GM19328 (cell line): ENCODE data around the gene NSUN7.

Experiments
- ATAC-seq: cut with Tn5 transposase; IDR thresholded peaks from one replicate; pipeline ENCODE4 v1.9.1; 2021; ENCODE audit warnings: mild to moderate bottlenecking, moderate library complexity; ENCODE audit not compliant: unreplicated experiment

The NSUN7 gene

DNA sequence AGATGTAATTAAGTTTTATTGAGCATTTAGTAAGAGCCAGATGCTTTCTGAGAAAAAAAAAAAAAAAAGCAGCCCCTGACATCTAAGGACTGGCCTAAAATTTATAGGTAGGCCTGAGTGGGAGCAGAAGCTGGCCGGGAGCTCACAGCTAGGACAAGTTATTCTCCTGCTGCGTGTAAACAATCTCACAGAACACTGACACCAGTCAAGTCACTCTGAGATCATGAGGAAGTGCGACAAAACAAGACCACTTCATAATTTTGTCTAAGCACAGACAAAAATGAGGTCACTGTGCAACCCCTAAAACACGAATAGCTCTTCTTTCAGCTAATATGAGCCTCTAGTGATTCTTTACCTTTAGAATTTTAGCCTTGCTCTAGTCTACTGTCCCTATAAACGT, 15.3 kb upstream of the NSUN7 start:
- ATAC-seq, result no peak

DNA sequence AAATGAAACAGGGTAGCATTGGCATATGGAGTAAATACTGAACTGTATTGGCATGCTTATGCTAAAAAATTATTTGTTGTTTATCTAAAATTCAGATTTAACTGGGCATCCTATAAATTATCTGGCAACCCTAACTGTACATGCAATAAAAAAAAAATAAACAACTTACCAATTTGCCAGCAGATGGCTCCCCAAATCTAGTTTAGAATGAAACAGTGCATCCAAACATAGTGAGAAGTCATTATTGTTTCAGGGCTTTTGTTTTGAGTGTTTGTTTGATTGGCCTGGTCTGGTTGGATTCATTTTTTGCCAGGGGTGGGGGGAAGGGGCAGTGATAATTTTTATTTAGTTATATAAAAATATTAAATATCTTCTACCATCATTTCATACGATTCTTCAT, 12.8 kb upstream of the NSUN7 start:
- no peak for ATAC-seq

DNA sequence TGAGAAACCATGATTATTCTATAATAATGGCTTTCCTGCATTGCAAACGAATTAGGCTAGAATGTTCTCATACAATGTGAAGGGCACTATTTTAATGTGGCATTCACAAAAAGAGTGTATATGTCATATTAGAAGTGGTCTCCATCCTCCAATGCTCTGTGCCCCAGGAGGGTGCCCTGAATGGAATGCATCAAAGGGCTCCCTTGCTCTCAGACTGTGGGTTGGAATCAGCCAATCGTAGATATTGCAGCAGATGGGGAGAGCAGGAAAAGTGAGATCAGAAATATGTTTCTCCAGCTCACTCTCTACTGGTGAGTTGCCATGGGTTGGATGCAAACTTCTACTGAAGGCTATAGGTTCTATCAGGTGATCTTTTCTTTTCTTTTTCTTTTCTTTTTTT, 11.9 kb upstream of the NSUN7 start:
- ATAC-seq, result no peak

DNA sequence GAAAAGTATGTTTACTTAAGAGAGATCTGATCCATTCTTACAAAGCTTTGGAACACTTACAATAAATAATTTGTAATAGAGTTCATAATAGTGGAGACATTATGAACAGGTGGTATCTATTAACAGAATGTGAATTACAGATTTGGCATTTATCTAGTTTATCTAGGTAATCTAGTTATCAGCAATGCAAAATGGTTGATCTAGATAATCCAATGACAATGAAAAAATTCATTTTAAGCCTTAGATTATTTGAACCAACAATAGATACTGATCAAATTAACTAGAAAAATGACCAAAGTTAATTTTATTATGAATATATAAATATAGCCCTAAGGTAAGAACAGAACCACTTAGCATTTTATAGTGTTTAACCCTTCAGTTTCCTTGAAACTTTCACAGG, 10.4 kb upstream of the NSUN7 start:
- ATAC-seq, result no peak

DNA sequence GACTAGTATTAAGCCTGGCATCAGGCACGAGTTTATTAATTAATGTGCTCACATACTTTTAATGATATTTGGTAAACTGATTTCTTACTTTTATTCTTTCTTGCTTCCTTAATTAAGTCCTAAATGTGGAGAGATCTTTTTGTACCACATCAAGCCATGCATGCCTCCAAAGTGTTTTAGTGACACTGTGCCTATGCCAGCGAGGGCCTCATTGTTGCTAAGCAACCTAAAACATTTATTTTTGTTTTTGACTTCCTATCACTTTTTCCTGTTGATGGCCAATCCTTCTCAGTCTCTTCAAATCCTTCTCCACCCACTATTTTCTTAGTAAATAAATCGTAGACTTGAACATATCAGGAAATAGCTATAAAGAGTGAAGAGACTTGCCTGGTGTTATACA, 5.5 kb upstream of the NSUN7 start:
- no peak for ATAC-seq

DNA sequence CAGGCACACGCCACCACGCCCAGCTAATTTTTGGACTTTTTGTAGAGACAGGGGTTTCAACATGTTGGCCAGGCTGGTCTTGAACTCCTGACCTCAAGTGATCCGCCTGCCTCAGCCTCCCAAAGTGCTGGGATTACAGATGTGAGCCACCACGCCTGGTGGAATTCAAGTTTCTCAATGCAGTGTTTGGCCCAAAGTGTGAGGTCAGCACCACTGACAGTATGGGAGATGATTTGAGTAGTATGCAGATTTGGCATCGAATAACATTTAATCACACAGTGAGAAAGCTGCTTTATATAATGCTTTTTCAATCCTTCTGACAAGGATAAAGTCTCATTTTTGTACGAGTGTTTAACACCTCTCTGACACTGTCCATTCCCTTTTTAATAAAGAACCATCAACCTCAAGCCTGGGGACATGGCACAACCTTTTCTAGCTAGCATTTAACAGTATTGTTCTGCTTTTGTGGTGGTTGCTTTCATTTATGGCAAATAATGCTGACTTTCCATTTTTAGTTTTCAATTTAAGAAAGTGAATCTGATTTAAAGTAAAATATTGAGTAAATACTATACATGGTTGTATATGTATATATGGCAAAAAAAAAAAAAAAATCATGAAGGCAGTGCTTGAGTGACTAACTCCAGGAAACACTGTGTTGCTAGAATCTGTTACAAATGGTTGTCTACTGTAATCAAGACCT, 4.3 kb upstream of the NSUN7 start:
- no peak for ATAC-seq

DNA sequence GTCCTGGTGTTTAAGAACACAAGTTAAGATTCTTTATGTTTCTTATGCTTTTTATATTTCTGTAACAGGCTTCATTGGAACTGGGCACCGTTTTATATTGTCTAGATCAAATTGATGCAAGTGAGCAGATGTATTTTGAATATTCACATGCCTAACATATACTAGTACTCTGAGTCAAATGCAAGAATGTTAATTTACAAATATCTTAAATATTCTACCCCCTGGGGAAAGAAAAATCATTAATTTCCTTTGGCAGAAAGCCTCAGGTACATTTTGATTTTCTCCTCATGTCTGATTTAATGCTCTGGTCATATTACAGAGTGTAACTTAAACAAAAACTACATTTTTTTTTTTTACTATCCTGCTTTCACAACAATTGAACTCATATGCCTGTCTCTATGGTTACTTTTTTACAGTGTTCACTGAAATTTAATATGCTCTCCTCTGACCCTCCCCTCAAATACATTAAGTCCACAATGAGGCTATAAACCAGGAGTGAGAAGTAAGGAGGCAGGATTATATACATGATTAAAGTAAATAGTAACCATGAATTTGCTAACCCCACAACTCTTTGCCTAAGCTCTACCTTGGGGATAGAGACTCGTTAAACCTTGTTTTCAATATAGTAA, 2.4 kb upstream of the NSUN7 start:
- no peak for ATAC-seq

DNA sequence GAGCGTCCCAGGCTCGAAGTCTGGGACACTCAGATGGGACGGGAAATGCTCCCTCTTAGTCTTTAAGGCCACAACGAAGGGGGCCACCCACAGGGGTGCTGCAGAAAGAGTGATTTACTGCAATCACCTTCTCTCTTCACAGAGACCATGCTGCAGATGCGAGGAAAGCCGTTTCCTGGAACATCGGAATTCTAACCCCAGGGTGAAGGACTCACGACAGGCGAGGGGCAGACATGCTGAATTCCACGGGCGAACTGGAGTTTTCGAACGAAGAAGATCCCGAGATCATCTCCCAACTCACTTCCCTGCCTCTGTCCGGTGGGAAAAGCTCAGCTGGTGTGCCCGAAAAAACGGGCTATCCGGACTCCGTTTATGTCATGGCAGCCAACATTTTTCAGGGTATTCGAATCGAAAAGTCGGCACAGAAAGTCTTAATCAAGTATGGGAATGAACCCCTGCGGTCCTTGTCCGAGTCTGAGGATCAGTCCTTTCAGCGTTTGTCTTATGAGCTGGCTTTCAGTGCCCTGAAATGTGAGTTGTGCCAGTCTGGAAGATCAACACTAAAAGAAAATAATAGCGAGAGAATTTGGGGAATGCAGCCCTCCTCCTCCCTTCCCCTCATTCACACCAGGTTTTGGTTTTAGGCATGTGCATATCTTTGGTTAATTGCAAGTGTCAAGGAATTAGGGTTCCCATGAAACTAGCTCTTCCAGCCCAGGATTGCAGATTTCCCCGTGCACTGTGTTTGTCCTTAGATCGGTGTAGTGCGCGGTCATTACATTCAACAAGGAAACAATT, 905 bp downstream of the NSUN7 start:
- no peak for ATAC-seq

DNA sequence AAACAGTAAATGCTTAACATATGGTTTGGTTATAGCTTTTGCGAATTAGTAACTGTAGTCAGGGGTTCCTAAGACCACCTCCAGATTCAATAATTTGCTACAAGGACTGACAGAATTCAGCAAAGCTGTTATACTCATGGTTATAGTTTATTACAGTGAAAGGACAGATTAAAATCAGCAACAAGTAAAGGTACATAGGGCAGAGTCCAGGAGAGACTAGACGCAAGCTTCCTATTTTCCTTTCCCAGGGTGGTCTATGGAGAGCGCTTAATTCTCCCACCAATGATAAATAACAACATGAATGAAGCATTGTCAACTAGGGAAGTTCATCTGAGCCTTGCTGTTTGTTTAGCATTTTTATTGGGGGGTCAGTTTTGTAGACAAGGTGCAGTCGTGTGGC, 5.9 kb downstream of the NSUN7 start:
- no peak for ATAC-seq

DNA sequence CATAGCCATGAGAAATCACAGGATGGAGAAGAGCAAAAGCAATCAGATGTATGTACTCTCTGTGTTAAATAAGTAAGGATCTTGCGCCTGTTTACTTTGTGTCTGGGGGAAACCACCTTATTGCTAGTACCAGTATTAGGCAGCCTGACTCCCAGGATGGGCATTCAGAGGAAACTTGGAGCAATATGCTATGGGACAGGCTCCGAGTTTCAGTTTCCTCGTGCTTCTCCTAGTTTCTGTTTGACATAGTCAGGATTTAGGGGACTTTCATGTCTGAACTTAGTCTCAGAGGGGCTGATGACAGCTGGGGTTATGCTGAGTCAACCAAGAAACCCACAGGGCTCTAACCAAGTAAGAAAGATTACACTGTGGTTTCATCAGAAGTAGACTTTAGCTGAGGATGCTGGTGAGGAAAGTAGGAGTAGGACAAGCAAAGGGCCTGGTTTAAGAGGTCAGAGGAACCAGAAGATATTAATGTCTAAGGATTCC, 13.5 kb downstream of the NSUN7 start:
- ATAC-seq, result peak; percentile 99

DNA sequence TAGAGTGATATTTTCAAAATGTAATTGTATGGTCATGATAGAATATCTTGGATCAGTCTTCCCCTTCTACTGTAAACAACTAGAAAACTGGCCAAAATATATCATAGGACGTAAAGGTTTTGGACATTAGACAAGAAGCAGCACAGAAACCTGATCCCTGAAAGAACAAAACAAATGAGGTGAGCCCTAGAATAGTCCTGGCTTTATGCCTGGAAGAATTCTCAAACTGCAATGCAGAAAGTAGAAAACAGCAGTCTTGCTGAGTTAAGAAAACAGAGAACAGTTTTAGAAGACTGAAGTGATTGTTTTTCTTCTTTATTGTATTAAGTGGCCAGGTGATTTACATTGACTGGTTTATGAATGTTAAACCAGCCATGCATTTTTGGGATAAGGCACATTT, 19.5 kb downstream of the NSUN7 start:
- ATAC-seq, result no peak

DNA sequence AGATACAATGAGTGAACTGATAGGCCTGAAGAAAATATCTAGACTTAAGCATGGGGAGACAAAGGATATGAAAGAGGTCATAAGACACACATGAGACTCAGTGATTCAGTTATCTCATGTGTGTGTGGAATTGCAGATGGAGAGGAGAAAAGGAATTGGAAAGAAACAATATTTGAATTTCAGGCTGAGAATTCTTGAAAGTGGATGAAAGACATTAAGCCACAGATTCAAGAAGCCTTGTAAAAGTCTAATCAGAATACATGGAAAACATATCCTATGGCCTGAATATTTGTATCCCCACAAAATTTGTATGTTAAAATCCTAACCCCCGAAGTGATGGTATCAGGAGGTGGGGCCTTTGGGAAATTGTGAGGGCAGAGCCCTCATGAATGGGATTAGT, 28.3 kb downstream of the NSUN7 start:
- ATAC-seq, result no peak

DNA sequence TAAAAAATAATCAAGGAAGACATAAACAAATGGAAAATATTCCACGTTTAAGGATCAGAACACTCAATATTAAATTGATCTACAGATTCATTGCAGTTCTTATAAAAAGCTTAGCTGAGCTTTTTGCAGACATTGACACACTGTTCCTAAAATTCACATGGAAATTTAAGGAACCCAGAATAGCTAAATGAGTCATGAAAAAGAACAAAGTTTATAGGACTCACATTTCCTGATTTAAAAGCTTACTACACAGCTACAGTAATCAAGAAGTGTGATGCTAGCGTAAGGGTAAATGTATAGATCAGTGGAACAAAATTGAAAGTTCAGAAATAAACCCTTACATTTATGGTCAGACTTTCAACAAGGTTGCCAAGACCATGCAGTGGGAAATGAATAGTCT, 33.1 kb downstream of the NSUN7 start:
- no peak for ATAC-seq

DNA sequence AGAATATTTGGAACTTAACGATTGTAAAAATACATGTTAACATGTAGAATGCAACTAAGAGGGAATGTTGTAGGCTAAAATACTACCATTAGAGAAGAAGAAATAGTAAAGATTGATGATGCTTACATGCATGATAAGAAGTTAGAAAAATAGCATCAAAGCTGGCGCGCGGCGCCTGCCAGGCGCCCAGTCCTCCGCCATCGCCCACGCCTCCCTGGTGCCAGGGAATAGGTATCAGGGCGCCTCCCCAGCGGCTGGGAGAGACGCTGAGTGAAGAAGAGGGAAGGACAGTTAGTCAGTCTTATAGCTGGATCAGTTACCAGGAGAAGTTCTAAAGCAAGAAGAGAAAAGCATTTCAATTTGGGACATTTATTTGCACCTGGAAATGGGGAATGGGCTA, 36.0 kb downstream of the NSUN7 start:
- no peak for ATAC-seq

DNA sequence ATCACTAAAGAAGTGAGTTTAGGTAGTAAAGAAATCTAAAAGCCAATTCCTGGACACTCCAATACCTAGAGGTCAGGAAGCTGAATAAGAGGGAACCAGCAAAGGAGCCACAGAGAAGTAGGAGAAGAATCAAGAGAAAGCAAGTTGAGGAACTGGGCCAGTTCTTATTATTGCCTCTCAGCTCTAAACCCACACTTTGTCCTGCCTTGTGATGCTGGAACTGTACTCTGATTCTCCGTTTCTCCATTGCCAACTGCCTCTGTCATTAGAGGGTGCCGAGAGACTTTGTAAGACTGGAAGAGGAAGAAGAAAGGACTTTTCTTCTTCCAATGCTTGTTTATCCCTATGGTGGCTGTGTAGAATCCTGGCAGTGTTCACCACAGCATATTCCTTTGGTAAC, 38.6 kb downstream of the NSUN7 start:
- ATAC-seq, result no peak

DNA sequence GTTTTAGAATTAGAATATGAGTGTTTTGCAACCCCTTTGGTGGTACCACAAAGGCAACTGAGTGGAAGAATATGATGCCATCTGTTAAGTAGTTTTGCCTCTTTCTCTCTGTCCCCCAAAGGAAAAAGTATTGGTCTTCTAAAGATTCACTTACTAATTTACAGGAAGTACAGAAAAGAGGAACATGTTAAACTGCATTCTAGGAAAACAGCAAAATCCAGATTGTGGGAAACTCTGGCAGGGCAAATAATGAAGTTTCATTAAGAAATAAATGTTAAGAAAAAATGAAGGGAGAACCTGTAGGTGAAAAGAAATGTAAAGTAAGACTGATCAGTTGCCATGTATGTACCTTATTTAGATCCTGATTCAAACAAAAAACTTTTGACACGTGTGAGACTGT, 39.3 kb downstream of the NSUN7 start:
- ATAC-seq, result no peak

DNA sequence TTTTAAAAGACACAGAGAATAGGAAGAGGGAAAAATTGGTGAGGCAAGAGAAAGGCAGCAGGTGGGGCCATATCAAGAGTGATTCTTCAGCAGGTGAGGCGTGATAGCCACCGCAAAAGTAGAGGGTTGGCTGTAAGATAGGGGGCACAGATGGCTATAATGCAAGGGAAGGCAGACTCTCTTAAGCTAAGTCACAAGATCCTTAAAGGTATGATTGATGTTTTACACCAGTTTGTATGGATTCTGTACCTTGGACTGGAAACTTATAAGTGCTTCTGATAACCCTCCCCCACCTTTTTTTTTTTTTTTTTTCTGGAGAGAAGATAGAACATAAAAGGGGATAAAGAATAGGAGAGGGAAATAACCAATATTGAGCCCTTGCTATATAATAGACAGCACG, 40.0 kb downstream of the NSUN7 start:
- ATAC-seq, result no peak

DNA sequence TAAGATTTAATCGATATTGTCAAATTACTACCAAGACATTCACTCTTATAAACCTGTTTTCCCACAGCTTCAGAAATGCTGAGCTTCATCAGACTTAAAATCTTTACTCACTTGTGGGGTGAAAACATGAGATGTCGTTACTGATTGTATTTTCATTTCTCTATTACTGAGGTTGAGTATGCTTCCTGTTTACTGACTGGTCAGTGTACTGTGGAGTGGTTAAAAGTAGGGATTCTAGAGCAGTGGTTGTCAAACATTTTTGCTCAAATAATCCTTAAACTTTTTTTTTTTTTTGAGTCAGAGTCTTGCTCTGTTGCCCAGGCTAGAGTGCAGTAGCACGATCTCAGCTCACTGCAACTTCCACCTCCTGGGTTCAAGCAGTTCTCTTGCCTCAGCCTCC, 50.3 kb downstream of the NSUN7 start:
- ATAC-seq, result no peak

DNA sequence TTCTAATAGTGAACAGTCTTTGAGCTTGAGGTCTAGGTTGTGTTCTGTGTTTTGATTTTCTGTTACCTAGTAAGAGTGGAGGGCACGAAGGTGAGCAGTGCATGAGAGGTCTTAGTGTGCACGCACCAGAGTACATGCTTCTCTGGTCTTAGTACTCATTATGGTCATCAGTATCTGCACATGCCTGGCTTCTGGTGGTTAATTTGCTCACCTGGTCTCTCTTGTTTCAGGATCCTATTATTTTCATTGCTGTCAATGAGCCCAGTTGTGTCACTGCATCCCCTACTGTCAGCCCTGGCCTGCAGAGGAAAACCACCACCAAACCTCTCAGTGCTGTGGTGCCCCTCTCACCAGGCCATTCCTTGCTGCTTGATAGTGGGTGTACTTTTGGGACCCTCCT, 54.8 kb downstream of the NSUN7 start:
- no peak for ATAC-seq

DNA sequence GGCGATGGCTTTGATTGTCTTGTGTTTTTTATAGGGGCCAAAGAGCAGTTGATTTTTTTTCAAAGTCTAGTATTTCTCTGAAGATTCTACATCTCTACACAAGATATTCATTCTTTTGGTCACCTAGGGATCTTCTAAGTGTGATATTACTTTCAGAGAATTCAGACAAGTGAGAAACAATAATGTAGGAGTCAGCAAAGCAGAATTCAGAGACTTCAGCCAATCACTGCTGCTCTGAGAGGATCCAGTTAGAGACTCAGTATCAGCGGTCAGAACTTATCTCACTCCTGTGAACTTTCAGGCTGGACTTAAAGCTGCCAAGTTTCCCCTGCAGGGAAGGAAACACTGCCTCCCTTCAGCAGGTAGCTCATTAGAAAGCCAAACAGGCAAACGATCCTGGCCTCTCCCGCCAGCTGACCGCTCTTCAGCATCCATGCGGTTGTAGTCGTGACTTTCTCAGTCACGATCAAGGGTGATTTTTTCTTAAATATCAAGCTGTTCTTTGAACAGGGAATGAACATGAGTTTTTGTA, 59.2 kb downstream of the NSUN7 start:
- ATAC-seq, result no peak

DNA sequence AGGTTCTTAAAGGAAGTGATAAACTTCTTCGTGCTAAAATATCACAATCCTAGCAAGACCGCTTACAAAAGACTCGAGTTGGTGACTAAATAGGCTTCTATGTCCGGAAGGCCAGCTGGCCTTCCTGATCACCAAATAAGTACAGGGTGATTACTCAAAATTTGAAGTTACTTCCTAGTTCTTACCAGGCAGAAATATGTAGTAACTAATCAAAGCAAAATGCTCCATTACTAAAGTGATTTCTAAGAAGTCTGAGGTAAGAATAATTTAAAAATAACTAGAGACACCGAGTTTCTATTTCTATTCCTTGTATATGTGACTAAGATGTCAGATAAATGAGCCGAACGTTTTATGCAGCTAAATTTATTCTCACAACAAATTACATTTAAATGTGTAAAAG, 62.2 kb downstream of the NSUN7 start:
- no peak for ATAC-seq

DNA sequence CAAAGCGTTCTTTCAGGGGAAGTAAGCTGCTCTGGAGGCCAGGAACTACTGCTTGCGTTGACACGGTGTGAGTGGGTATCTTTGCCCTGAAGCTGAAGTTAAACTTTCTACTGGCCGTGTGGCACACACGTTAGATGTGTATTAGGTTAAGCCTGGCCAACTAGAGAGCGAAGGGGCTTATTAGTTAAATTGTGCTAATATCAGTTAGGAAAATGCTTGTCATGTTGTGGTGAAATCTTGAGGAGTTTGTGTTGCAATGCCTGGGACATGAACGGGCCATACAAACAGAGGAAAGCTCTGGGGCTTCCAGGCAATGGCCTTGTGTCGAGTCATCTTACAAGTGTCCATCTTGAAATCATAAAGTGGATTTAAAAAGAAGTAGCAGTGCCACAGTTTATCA, 62.6 kb downstream of the NSUN7 start:
- no peak for ATAC-seq
